ENCODE results near the gene NKG7. TPM values are rescaled to one million over a fixed set of nuclear protein-coding genes. Genes with fewer than 3 reads are reported as not detected.
A peak's percentile ranks its signal among the peaks of the same experiment; 100 is the strongest.

The NKG7 gene
- total and polyA plus RNA-seq, 2 of the 13 experiments (the other 11 are each of a cell fraction or from before 2014, with no cell fraction given): 0.40 TPM; not detected in 1

GRCh38 chr19:51394050-51394836 is 21.8 kb upstream of the NKG7 start (continued):
- TF ChIP-seq CREB1 (IDR thresholded peaks at IDR 0.05) (peak; percentile 77), CREB1 (CRISPR knock-in tag; IDR thresholded peaks at IDR 0.05) (peak; percentile 90), ZFY (CRISPR knock-in tag; IDR thresholded peaks at IDR 0.05) (peak; percentile 49; the same call in 1 of the 2 replicates), YEATS2 (CRISPR knock-in tag; IDR thresholded peaks at IDR 0.05; ENCODE audit: borderline replicate concordance) (peak; percentile 83), ZNF749 (CRISPR knock-in tag; IDR thresholded peaks at IDR 0.05; ENCODE audit: borderline replicate concordance) (peak; percentile 88; the same call in 1 of the 2 replicates), SMYD3 (CRISPR knock-in tag; IDR thresholded peaks at IDR 0.05) (peak; percentile 84; the same call in 1 of the 2 replicates), HNRNPLL (IDR thresholded peaks at IDR 0.05; ENCODE audit: low read depth, low read length, poor library complexity, severe bottlenecking) (peak; percentile 22), PCBP1 (IDR thresholded peaks at IDR 0.05; ENCODE audit: borderline replicate concordance, low read depth, low read length) (peak; percentile 84; the same call in 1 of the 2 replicates), GATAD2A (CRISPR knock-in tag; IDR thresholded peaks at IDR 0.05) (0 out of 2 replicates have a peak, but pooled peaks have one; percentile 8), RNF2 (conservative IDR thresholded peaks at IDR 0.05; ENCODE audit: low read depth) (peak; percentile 84), ZNF530 (CRISPR knock-in tag; IDR thresholded peaks at IDR 0.05; ENCODE audit: low read depth) (no peak), ZNF367 (CRISPR knock-in tag; IDR thresholded peaks at IDR 0.05; ENCODE audit: borderline replicate concordance) (0 out of 2 replicates have a peak, but pooled peaks have one; percentile 48), ZFP36L1 (CRISPR knock-in tag; IDR thresholded peaks at IDR 0.05) (0 out of 2 replicates have a peak, but pooled peaks have one; percentile 87), ZNF282 (IDR thresholded peaks at IDR 0.05; ENCODE audit: partially characterized antibody) (no peak), MAZ (IDR thresholded peaks at IDR 0.05; ENCODE audit: borderline replicate concordance, low read depth, low read length) (no peak), MAZ (CRISPR knock-in tag; IDR thresholded peaks at IDR 0.05; ENCODE audit: low read depth) (0 out of 2 replicates have a peak, but pooled peaks have one; percentile 43), MTERF4 (CRISPR knock-in tag; IDR thresholded peaks at IDR 0.05) (no peak), DMTF1 (CRISPR knock-in tag; IDR thresholded peaks at IDR 0.05) (no peak), KLF16 (CRISPR knock-in tag; IDR thresholded peaks at IDR 0.05) (peak in 1 of 2 experiments; percentile 67; a peak in 1 of 4 replicates), FOXM1 (CRISPR knock-in tag; IDR thresholded peaks at IDR 0.05) (peak; percentile 89), MIXL1 (CRISPR knock-in tag; IDR thresholded peaks at IDR 0.05) (peak; percentile 67; the same call in 1 of the 2 replicates), IRX3 (CRISPR knock-in tag; IDR thresholded peaks at IDR 0.05; ENCODE audit: borderline replicate concordance, low read depth) (peak; percentile 82; the same call in 1 of the 2 replicates), SIX4 (CRISPR knock-in tag; IDR thresholded peaks at IDR 0.05) (peak; percentile 39; the same call in 1 of the 2 replicates)
- TF ChIP-seq, protein P1, sequence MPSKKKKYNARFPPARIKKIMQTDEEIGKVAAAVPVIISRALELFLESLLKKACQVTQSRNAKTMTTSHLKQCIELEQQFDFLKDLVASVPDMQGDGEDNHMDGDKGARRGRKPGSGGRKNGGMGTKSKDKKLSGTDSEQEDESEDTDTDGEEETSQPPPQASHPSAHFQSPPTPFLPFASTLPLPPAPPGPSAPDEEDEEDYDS (CRISPR knock-in tag; IDR thresholded peaks at IDR 0.05): peak; percentile 70
- TF ChIP-seq, protein P2, sequence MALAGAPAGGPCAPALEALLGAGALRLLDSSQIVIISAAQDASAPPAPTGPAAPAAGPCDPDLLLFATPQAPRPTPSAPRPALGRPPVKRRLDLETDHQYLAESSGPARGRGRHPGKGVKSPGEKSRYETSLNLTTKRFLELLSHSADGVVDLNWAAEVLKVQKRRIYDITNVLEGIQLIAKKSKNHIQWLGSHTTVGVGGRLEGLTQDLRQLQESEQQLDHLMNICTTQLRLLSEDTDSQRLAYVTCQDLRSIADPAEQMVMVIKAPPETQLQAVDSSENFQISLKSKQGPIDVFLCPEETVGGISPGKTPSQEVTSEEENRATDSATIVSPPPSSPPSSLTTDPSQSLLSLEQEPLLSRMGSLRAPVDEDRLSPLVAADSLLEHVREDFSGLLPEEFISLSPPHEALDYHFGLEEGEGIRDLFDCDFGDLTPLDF (CRISPR knock-in tag; IDR thresholded peaks at IDR 0.05): peak; percentile 98

All from HepG2 (cell line).